BJ (cell line): ENCODE data around the gene APOC4. TPM values are rescaled to one million over a fixed set of nuclear protein-coding genes. Genes with fewer than 3 reads are reported as not detected.
A peak's percentile ranks its signal among the peaks of the same experiment; 100 is the strongest.

ENCODE experiments used
- CTCF ChIA-PET: fragments of 350-600 bp; formaldehyde crosslinking; extraction: SDS; loops from one replicate; lab custom pipeline; 2021; ENCODE audit warnings: antibody characterized with exemption, inconsistent platforms; lab: Yijun Ruan, JAX
- POLR2A ChIA-PET: fragments of 300-600 bp; sonication (Branson Sonifier 250); formaldehyde crosslinking; extraction: SDS; loops from one replicate; lab custom pipeline; 2021; ENCODE audit warnings: antibody characterized with exemption; lab: Charles Lee
- DNase-seq: peaks from one replicate; pipeline ENCODE4 v3.0.0-alpha.2; 2011; ENCODE audit warnings: low read depth
- H3K27me3 ChIP-seq: 2 replicates; pipeline ENCODE4 v1.6.0; 2011; ENCODE audit warnings: low read length; ENCODE audit not compliant: control insufficient read depth, insufficient read depth
- H3K36me3 ChIP-seq: 2 replicates; pipeline ENCODE4 v1.5.1; 2011; ENCODE audit warnings: low read length; ENCODE audit not compliant: control insufficient read depth, insufficient read depth
- H3K4me3 ChIP-seq: 2 replicates; pipeline ENCODE4 v1.5.1; 2011; ENCODE audit warnings: low read depth, mild to moderate bottlenecking, control low read depth, low read length
- CTCF ChIP-seq: IDR thresholded peaks from 2 replicates; pipeline ENCODE4 v1.5.1; 2011; ENCODE audit warnings: low read depth, mild to moderate bottlenecking, control low read depth, inconsistent platforms, low read length, moderate library complexity; ENCODE audit not compliant: insufficient read depth
- polyA plus RNA-seq: library from polyadenylated mRNA; depleted of rRNA; stranded (reverse); fragments of >200 nt; gene quantifications from 2 replicates; pipeline ENCODE4 v1.2.3, GENCODE V29; 2011

Gene APOC4
- polyA plus RNA-seq, 1 experiment = not detected

GRCh38 chr19:44949550-44949949 is 7.5 kb downstream of the APOC4 start:
- no peak for DNase-seq

GRCh38 chr19:44951179-44952159 is 9.4 kb downstream of the APOC4 start:
- H3K4me3 ChIP-seq = no peak overlapping the region
- TF ChIP-seq CTCF = peak; percentile 83
- peaks cover 2% of the 10 kb centered on the region; the same call in 1 of the 2 replicates for H3K36me3 ChIP-seq
- ChIA-PET CTCF (interaction anchor here (0.7 to 12.3 kb wide), 15 partner anchors 8 to 291 kb away, joined by 3 to 151 read pairs (median 4); partner anchors contain the start of gene APOE), POLR2A (interaction anchor here (0.6 kb wide), 1 partner anchor 37 kb away, joined by 3 read pairs; no protein-coding TSS in a partner anchor)
- DNase-seq = no peak
- H3K27me3 ChIP-seq = no peaks in the 10 kb centered on the region

More at GRCh38 chr19:44949550-44949949, 7.5 kb downstream of the APOC4 start:
- CTCF ChIA-PET = interaction anchor here (1.6 to 12.3 kb wide), 2 partner anchors 24 to 45 kb away, joined by 5 to 151 read pairs; partner anchors contain the start of gene APOE
- Histone ChIP-seq H3K36me3 (peaks cover 2% of the 10 kb centered on the region; the same call in 1 of the 2 replicates), H3K27me3 (no peaks in the 10 kb centered on the region), H3K4me3 (no peak overlapping the region)
- POLR2A ChIA-PET = no interaction called here
- no peak for TF ChIP-seq CTCF

- peak overlapping the region; percentile 77 for H3K4me3 ChIP-seq
- no peaks in the 10 kb centered on the region for H3K27me3 ChIP-seq
- no peak for DNase-seq
- POLR2A ChIA-PET = no interaction called here
- CTCF ChIA-PET = interaction anchor here (0.6 to 12.3 kb wide), 7 partner anchors 12 to 322 kb away, joined by 3 to 151 read pairs (median 3); partner anchors contain the start of genes APOE and NECTIN2
- peaks cover 2% of the 10 kb centered on the region; the same call in 1 of the 2 replicates for H3K36me3 ChIP-seq
- TF ChIP-seq CTCF = no peak
These were observed 12.2 kb downstream of the APOC4 start for GRCh38 chr19:44954278-44954648.

GRCh38 chr19:44954649-44955504 is 12.8 kb downstream of the APOC4 start, which contains the start of gene CLPTM1:
Gene CLPTM1 (plus strand): TSS chr19:44955380. CDS start chr19:44955396, 16 bp downstream.
- H3K36me3 ChIP-seq = peaks cover 3% of the 10 kb centered on the region; the same call in 1 of the 2 replicates
- DNase-seq = peak; percentile 73
- no peak for TF ChIP-seq CTCF
- peak within 1 kb of the TSS; percentile 77 for H3K4me3 ChIP-seq
- ChIA-PET CTCF (interaction anchor here (0.6 to 12.3 kb wide), 8 partner anchors 10 to 322 kb away, joined by 3 to 151 read pairs (median 3); partner anchors contain the start of genes APOE and NECTIN2), POLR2A (no interaction called here)
- H3K27me3 ChIP-seq = no peaks in the 10 kb centered on the region
